Activated naive CD8-positive, alpha-beta T cell treated with anti-CD3 and anti-CD28 coated beads, Interleukin-2, amount 10 ng/mL, durations not matched to agents 7 days and 5 days (primary cell): Measurements from ENCODE around the gene DPP3. TPM values are rescaled to one million over a fixed set of nuclear protein-coding genes. Genes with fewer than 3 reads are reported as not detected.
"Not testable (repeated sequence)": the region's sequence is repeated elsewhere in the genome, so short reads cannot be mapped to it uniquely, and the experiment has no call there.

Source experiments
- ATAC-seq: fragments of 150-1000 bp; cut with Tn5 transposase; one replicate; pipeline ENCODE4 v1.10.0; 2021; ENCODE audit warnings: low read depth, moderate library complexity
- POLR2A ChIA-PET: fragments of 350-600 bp; sonication (Branson Sonifier 250); formaldehyde crosslinking; loops from one replicate; lab custom pipeline; 2021; ENCODE audit warnings: antibody characterized with exemption; lab: Charles Lee
- DNase-seq: peaks from one replicate; pipeline ENCODE4 v3.0.0; 2021
- H3K27ac Mint-ChIP-seq: one replicate; pipeline ENCODE4 v1.8.0; 2022; ENCODE audit warnings: mild to moderate bottlenecking, mixed read lengths
- H3K27me3 Mint-ChIP-seq: one replicate; pipeline ENCODE4 v1.8.0; 2022; ENCODE audit warnings: mild to moderate bottlenecking, moderate library complexity, mixed read lengths
- H3K36me3 Mint-ChIP-seq: one replicate; pipeline ENCODE4 v1.8.0; 2021; ENCODE audit warnings: mild to moderate bottlenecking, mixed read lengths
- H3K4me1 Mint-ChIP-seq: one replicate; pipeline ENCODE4 v1.8.0; 2021; ENCODE audit warnings: mixed read lengths
- H3K4me3 Mint-ChIP-seq: one replicate; pipeline ENCODE4 v1.8.0; 2022; ENCODE audit warnings: mild to moderate bottlenecking, moderate library complexity, mixed read lengths
- H3K9me3 Mint-ChIP-seq: one replicate; pipeline ENCODE4 v1.8.0; 2021; ENCODE audit warnings: mixed read lengths
- total RNA-seq, 2 experiments: library from RNA; stranded (reverse); gene quantifications; one replicate each; pipeline ENCODE4 v1.2.3, GENCODE V29; 2021

The DPP3 gene
- total RNA-seq, 2 experiments from 2014 or later = 44.9 to 45.7 TPM

DNA sequence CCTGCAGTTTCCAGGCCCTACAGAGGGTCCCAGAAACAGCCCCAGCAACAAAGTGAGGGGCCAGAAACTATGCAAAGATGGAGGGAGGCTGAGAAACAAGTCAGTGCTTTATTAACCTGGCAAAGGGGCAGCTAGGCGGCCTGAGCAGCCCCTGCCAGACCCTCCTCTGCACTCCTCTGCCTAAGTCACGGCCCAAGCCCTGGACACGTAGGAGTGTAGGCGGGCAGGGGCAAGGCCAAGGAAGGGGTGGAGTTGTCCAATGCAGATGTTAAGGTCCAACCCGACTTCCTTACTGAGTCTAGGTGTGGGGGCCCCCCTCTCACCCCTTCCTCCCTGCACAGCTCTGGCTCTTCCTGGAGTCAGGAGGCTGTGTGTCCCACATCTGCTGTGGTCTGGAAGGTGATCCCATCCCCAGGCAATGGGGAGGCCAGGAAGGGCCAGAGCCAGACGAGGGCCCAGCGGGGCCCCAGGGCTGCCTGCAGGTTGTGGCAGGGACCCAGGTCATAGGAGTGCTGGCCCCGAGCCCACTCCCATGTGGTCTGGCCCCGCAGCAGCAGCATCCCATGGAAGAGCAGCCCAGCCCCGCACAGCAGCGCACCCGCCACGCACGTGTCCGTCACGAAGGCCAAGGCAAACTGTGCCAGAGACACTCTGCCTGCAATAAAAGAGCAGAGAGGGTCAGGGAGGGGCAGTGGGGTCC, 59.1 kb downstream of the DPP3 start:
- ATAC-seq = no peak
- no peak for DNase-seq
- H3K27ac Mint-ChIP-seq = no peak overlapping the region
- H3K36me3 Mint-ChIP-seq = peaks cover 27% of the 10 kb centered on the region
- H3K4me1 Mint-ChIP-seq = peaks cover 19% of the 10 kb centered on the region
- POLR2A ChIA-PET = interaction anchor here (0.7 kb wide), 1 partner anchor 77 kb away, joined by 3 read pairs; the partner anchor contains the start of gene RBM14
- no peaks in the 10 kb centered on the region for H3K9me3 Mint-ChIP-seq
- no peaks in the 10 kb centered on the region for H3K27me3 Mint-ChIP-seq
- H3K4me3 Mint-ChIP-seq = no peak overlapping the region

DNA sequence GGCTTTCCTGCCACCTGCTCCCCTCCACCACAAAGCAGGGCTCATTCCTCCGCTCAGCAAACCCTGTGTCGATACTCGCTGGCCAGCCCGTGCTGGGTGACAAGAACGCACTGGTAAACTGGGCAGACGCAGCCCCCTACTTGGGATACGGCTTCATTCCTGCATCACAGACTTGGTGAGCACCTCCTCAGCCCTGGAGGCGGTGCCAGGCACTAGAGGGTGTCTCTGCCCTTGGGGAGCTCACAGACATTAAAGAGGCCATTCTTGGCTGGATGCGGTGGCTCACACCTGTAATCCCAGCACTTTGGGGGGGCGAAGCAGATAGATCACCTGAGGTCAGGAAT, 59.6 kb downstream of the DPP3 start:
- Mint-ChIP-seq H3K4me3 (no peak overlapping the region), H3K9me3 (no peaks in the 10 kb centered on the region), H3K36me3 (peaks cover 27% of the 10 kb centered on the region), H3K27ac (no peak overlapping the region), H3K4me1 (peaks cover 20% of the 10 kb centered on the region), H3K27me3 (no peaks in the 10 kb centered on the region)
- DNase-seq (no peak), ATAC-seq (no peak)
- POLR2A ChIA-PET = interaction anchor here (0.7 kb wide), 1 partner anchor 76 kb away, joined by 3 read pairs; the partner anchor contains the start of gene RBM14

DNA sequence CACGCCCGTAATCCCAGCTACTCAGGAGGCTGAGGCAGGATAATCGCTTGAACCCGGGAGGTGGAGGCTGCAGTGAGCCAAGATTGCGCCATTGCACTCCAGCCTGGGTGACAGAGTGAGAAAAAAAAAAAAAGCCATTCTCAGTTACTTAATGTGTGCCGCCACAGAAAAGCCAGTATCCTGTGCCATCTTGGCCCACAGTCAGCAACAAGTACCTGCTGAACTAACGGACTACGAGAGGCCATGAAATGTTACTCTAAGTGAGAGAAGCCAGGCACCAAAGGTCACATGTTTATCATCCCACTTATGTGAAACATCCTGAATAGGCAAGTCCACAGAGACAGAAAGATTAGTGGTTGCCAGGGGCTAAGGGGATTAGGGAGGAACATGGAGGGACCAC, 60.4 kb downstream of the DPP3 start:
- H3K9me3 Mint-ChIP-seq, DNase-seq, H3K4me3 Mint-ChIP-seq, H3K27me3 Mint-ChIP-seq, H3K27ac Mint-ChIP-seq, POLR2A ChIA-PET, ATAC-seq: not testable (repeated sequence)
- H3K36me3 Mint-ChIP-seq = peaks cover 22% of the 10 kb centered on the region
- H3K4me1 Mint-ChIP-seq = peaks cover 23% of the 10 kb centered on the region

DNA sequence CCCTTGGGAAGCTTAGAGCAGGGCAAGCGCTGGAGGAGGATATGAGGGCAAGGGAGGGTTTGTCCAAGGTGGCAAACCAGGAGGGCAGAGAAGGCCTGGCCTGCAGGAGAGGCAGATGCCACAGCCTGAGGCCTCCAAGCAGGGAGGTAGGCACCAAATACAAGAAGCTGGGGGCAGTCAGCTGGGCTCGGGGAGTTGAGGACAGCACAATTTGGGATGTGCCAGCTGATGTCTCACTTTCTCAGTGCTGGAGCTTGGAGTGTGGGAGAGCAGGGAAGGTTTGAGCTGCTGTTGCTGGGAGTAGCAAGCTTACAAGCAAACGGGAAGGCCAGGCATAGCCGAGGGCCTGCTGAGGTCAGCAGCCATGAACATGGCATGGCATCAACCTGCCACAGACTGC, 61.7 kb downstream of the DPP3 start:
- H3K36me3 Mint-ChIP-seq = peaks cover 19% of the 10 kb centered on the region
- H3K27ac Mint-ChIP-seq = peak overlapping the region; percentile 57
- no peaks in the 10 kb centered on the region for H3K27me3 Mint-ChIP-seq
- no peak overlapping the region for H3K4me3 Mint-ChIP-seq
- peaks cover 25% of the 10 kb centered on the region for H3K4me1 Mint-ChIP-seq
- no peaks in the 10 kb centered on the region for H3K9me3 Mint-ChIP-seq
- POLR2A ChIA-PET = interaction anchor here (0.5 to 6.0 kb wide), 3 partner anchors 12 to 136 kb away, joined by 5 to 37 read pairs (median 11); partner anchors contain the start of genes RBM14 and RBM4B
- ATAC-seq (no peak), DNase-seq (no peak)

DNA sequence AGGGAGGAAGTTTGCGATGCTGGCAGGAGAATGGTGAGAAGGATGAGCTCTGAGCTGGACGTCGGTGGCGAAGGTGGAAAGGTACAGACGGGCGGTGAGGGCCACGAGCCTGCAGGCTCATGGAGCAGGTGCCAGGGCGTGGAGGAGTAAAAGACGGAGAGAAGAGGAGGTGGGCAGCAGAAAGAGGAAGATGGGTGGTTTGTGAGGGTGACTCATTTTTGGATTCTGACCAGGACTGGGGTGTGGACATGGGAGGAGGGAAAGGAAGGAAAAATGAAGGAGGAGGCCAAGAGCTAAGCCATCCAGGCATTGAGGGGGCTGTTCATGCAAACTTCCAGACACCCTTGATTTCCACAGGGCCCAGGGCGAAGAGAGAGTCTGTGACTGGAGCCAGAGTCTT, 62.1 kb downstream of the DPP3 start:
- POLR2A ChIA-PET = interaction anchor here (0.5 to 6.0 kb wide), 3 partner anchors 11 to 135 kb away, joined by 5 to 37 read pairs (median 11); partner anchors contain the start of genes RBM14 and RBM4B
- Mint-ChIP-seq H3K27ac (peak overlapping the region; percentile 8), H3K4me3 (no peak overlapping the region), H3K36me3 (peaks cover 19% of the 10 kb centered on the region), H3K4me1 (peaks cover 25% of the 10 kb centered on the region), H3K9me3 (no peaks in the 10 kb centered on the region), H3K27me3 (no peaks in the 10 kb centered on the region)
- DNase-seq (no peak), ATAC-seq (no peak)

DNA sequence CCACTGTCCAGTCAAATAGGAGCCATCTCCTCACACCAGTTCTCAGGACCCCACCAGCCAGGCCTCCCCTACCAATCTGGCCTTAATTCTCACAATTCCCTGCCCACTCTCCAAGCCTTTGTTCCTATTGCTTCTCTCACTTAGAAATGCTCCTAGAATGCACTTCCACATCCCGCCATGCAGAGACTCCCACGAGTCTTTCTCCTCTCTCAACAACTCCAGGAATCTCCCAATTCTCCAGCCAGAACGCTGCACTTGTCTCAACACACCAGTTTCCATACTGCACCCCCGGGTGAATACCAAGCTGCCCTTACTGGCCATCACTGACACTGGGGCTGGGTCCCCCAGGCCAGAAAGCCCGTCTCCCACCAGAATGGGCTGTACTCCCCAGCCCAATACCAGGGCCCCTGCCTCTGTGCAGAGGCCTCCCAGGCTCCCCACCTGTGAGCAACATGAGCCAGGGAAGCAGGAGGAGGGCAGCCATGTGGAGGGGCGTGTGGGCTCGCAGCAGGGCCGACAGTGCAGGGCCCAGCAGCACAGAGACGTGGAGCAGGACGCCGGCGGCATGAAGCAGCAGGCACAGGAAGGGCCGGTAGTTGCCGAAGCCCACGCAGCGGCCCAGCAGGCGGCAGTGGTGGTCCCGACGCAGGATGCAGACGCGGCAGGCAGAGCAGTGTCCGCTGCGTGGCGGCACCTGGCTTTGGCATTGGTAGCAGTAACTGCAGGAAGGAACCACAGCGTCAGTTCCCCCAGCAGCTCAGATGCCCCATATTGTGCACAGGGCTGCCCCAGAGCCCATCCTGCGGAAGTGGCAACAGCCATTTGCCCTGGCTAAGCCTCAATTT, 63.3 kb downstream of the DPP3 start:
- Mint-ChIP-seq H3K4me3 (peak overlapping the region; percentile 73), H3K4me1 (peaks cover 25% of the 10 kb centered on the region), H3K36me3 (peaks cover 19% of the 10 kb centered on the region), H3K9me3 (no peaks in the 10 kb centered on the region), H3K27ac (peak overlapping the region; percentile 90), H3K27me3 (peaks cover under 1% of the 10 kb centered on the region)
- POLR2A ChIA-PET = interaction anchor here (0.6 to 6.0 kb wide), 6 partner anchors 64 to 252 kb away, joined by 3 to 37 read pairs (median 4); partner anchors contain the start of genes DPP3, RBM14, RBM4 and RBM4B
- DNase-seq (peak; percentile 76), ATAC-seq (peak; percentile 77)

DNA sequence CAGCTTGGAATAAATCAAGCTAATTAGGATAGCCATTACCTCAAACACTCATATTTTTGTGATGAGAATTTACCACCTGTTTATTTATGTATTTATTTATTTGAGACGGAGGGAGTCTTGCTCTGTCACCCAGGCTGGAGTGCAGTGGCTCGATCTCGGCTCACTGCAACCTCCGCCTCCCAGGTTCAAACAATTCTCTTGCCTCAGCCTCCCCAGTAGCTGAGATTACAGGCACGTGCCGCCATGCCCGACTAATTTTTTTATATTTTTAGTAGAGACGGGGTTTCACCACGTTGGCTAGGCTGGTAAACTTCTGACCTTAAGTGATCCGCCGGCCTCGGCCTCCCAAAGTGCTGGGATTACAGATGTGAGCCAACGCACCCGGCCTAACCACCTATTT, 64.7 kb downstream of the DPP3 start:
- peaks cover 25% of the 10 kb centered on the region for H3K4me1 Mint-ChIP-seq
- not testable (repeated sequence) for H3K9me3 Mint-ChIP-seq
- POLR2A ChIA-PET = interaction anchor here (1.2 to 6.0 kb wide), 8 partner anchors 23 to 311 kb away, joined by 3 to 37 read pairs (median 8); partner anchors contain the start of genes CTSF, DPP3, PELI3 and RBM14

DNA sequence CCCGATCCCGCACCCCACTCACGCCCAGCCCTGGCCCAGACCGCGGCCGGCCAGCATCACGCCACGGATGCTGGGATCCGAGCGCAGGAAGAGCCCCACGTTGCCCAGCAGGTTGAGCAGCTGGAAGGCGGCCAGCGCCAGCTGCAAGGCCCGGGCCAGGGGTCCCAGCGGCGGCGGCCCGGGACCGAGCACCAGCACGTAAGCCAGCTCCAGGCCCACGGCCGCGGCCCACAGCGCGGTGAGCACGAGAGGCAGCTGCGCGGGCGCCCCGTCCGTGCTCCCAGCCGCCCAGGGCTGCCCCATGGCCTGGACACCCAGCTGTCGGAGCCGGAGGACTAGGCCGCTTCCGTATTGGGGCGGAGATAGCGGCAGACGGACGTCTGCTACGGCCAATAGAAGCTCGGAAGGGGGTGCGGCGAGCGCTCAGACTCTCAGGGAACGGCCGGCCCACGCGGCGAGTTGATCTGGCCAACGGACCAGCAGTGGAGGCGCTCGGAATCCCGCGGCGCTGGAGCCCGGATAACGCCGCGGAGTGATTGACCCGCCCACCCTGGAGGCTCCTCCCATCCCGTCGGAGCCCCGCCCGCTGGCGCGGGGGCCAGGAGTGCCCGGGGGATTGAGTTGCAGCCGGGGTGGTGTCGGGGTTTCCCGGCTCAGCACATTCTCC, 65.6 kb downstream of the DPP3 start, which contains the start of gene ZDHHC24:
ZDHHC24 (minus strand) TSS at position 348 of the 667 bp plus-strand sequence; CDS start at position 303, 45 bp downstream.
- Mint-ChIP-seq H3K27ac (peak within 1 kb of the TSS; percentile 65), H3K4me1 (peaks cover 25% of the 10 kb centered on the region), H3K27me3 (peaks cover 7% of the 10 kb centered on the region), H3K9me3 (no peaks in the 10 kb centered on the region), H3K36me3 (peaks cover 19% of the 10 kb centered on the region), H3K4me3 (peak within 1 kb of the TSS; percentile 83)
- POLR2A ChIA-PET = interaction anchor here (0.5 to 6.0 kb wide), 17 partner anchors 9 to 310 kb away, joined by 3 to 37 read pairs (median 5); partner anchors contain the start of genes CTSF, DPP3, PELI3 and RBM14
- peak; percentile 86 for ATAC-seq
- peak; percentile 90 for DNase-seq

More for the DNA sequence above, 64.7 kb downstream of the DPP3 start:
- peak overlapping the region; percentile 65 for H3K27ac Mint-ChIP-seq
- ATAC-seq, H3K27me3 Mint-ChIP-seq, DNase-seq: not testable (repeated sequence)
- H3K4me3 Mint-ChIP-seq = peak overlapping the region; percentile 83
- peaks cover 19% of the 10 kb centered on the region for H3K36me3 Mint-ChIP-seq

DNA sequence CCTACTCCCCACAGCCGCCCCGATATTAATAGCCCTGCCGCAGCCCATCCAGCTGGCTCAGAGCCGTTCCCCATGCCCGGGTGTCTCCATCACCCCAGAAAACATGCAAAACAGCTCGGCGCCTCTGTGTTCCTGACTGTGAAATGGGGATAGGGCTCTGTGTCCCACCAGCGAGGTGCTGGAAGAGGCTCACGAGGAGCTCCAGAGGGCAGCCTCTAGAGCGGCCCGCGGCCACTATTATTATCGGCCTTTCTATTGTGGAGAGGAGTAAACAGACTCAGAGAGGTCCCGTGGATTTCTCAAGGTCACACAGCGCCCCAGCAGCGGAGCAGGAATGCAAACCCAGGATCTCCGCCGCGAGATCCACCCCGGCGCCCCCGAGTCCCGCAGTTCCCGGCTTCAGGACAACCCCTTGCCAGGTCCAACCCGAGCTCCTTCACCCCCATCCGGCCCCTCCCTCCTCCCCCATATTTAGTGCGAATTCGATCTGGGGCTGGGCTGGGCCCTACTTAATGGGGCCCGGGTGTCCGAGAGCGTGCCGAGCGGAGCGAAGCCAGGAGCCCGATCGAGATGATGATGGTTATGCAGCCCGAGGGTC, 66.2 kb downstream of the DPP3 start, which contains the start of gene ACTN3:
ACTN3 (plus strand) TSS at position 536 of the 598 bp plus-strand sequence; CDS start at position 571, 35 bp downstream.
- H3K9me3 Mint-ChIP-seq = no peaks in the 10 kb centered on the region
- H3K36me3 Mint-ChIP-seq = peaks cover 16% of the 10 kb centered on the region
- no peak for ATAC-seq
- peak within 1 kb of the TSS; percentile 83 for H3K4me3 Mint-ChIP-seq
- H3K27me3 Mint-ChIP-seq = peaks cover 7% of the 10 kb centered on the region
- peaks cover 24% of the 10 kb centered on the region for H3K4me1 Mint-ChIP-seq
- POLR2A ChIA-PET = interaction anchor here (0.5 to 6.0 kb wide), 17 partner anchors 9 to 310 kb away, joined by 3 to 37 read pairs (median 5); partner anchors contain the start of genes CTSF, DPP3, PELI3 and RBM14
- H3K27ac Mint-ChIP-seq = peak within 1 kb of the TSS; percentile 62
- DNase-seq = no peak

DNA sequence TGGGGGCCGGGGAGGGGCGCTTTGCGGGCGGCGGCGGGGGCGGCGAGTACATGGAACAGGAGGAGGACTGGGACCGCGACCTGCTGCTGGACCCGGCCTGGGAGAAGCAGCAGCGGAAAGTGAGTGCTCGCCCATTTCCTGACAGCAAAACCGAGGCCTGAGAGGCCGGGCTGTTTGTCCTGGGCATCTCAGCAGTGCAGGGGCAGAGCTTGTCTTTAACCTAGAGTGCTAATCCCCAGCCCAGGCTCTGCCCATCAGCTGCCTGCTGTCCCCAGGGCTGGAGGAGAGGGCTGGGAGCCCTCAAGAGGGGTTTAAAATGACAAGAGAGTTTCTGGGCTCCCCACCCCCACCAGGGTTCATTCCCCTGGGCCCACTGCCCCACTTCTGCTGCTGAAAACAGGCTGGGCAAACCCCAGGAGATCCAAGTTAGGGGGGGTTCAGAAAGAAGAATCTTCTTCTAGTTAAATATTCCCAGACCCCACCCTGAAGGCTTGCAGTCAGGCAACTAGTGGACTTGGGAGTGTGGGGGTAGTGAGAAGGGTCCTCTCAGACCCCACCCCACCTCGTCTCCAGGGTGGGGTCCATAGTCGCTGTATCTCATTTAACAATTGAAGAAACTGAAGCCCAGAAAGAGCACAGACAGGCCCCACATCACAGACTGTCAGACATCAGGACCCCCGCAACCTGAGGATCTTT, 66.9 kb downstream of the DPP3 start:
- Mint-ChIP-seq H3K27me3 (peaks cover 7% of the 10 kb centered on the region), H3K9me3 (no peaks in the 10 kb centered on the region), H3K4me1 (peaks cover 21% of the 10 kb centered on the region), H3K27ac (no peak overlapping the region), H3K4me3 (peak overlapping the region; percentile 83), H3K36me3 (peaks cover 11% of the 10 kb centered on the region)
- no peak for DNase-seq
- no peak for ATAC-seq
- POLR2A ChIA-PET = interaction anchor here (0.7 to 6.0 kb wide), 11 partner anchors 8 to 309 kb away, joined by 3 to 37 read pairs (median 5); partner anchors contain the start of genes CTSF, RBM14 and RBM4B

DNA sequence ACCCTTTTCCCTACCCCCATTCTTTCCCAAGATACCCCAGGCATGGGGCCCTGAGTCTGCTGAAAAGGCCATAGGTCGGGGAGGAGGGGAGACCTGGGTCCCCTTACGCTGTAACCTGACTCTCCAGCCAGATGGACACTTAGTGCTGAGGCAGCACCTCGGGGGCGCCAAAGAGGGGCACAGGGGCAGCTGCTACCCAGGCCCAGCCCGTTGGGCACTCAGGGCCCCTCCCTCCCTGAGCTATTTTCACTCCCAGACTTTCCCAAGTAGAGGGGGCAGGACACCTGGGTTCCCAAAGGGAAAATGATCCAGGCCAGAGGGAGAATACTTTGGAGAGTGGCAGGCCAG, 67.4 kb downstream of the DPP3 start:
- POLR2A ChIA-PET = interaction anchor here (6.0 kb wide), 1 partner anchor 130 kb away, joined by 37 read pairs; the partner anchor contains the start of gene RBM4B
- Mint-ChIP-seq H3K9me3 (no peaks in the 10 kb centered on the region), H3K27ac (no peak overlapping the region), H3K36me3 (peaks cover 5% of the 10 kb centered on the region), H3K4me3 (no peak overlapping the region), H3K27me3 (peaks cover 7% of the 10 kb centered on the region), H3K4me1 (peaks cover 18% of the 10 kb centered on the region)
- DNase-seq (no peak), ATAC-seq (no peak)
